ENCODE measurements around the gene HPCA.

GRCh38 chr1:32900371-32900955 is 14.2 kb downstream of the HPCA start:
- no peak for TF ChIP-seq CTCF (IDR thresholded peaks at IDR 0.05; ENCODE audit: low read depth, low read length)
- no peak for TF ChIP-seq EZH2phosphoT487 (IDR thresholded peaks at IDR 0.05; ENCODE audit: low read depth)
